Heart left ventricle (tissue), 13 donors: ENCODE data around the gene CYSTM1.

ENCODE experiments used
- CTCF ChIP-seq, 12 donors: fragments of 200-600 bp; sonication (generic) in 4 of 12; IDR thresholded peaks; one replicate each; pipeline versions ENCODE4 v1.5.0 to v1.8.0; 2018 to 2022; ENCODE audit warnings: antibody characterized with exemption in 12 of 12, mild to moderate bottlenecking in 5 of 12
- POLR2A ChIP-seq, 2 donors: fragments of 450-650 bp; IDR thresholded peaks; one replicate each; pipeline ENCODE4 v1.6.1; 2017; ENCODE audit warnings: antibody characterized with exemption in 2 of 2, mild to moderate bottlenecking in 2 of 2, moderate library complexity in 2 of 2
- donor health status: ischemic (EF 13 %, LVEDD 7.1; RV severe dilation, severe dysfunction).
- donor health status: DM: no; HTN: yes; CAD: no.
- donor health status: DM: no; HTN: no; CAD: no.
- donor health status: ischemic (EF 25% LVEDD 6.9; RV normal size, moderate dysfunction).
- donor health status: ischemic (EF 25% LVEDD 5.7; RV mildly dilated, moderate dysfunction).
- donor health status: ischemic (EF 35%, LVEDD 5.7; RV mildly dilated, moderate dysfunction).
- donor health status: nonischemic (EF 11% LVEDD 7.7; RV severe dilation, severe dysfunction).
- donor health status: DM: yes; HTN: yes; CAD: no.
- donor health status: PGD.
- donor health status: ischemic (EF 29% LVEDD 5.4; RV normal size, mild dysfunction).
- donor health status: nonischemic (EF 23%, LVEDD 6.1; RV moderate dilation, normal function).

GRCh38 chr5:140239939-140240700, 65.1 kb downstream of the CYSTM1 start:
- peak; percentile 55 to 75 (median 64) for TF ChIP-seq CTCF (IDR thresholded peaks at IDR 0.05)
- TF ChIP-seq POLR2A (IDR thresholded peaks at IDR 0.05), result no peak
